ENCODE measurements around the gene IGF1. TPM values are rescaled to one million over a fixed set of nuclear protein-coding genes. Genes with fewer than 3 reads are reported as not detected.

The IGF1 gene
- polyA plus RNA-seq, 1 of the 3 experiments (the other 2 are of a cell fraction), result 0.07 TPM

DNA sequence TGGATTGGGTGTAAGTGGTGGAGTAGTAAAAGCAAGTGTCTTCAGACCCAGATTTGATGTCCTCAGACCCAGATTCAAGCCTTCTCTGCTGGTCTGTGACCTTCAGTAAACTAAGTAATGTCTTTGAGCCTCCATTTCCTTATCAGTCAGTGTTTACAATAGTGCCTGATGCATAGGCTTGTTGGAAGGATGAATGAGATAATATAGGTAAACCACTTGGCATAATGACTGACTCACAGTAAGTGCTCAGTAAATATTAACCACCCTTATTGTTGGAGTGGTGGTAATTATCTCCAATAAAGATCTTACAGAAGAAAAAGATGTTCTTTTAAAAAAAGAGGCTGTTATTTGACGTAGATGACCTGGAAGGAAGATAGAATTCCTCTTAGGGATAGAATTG lies 86.2 kb downstream of the IGF1 start:
- Histone ChIP-seq H2AFZ (ENCODE audit: low read depth) (no peak overlapping the region), H3K27me3 (ENCODE audit: insufficient read depth) (no peaks in the 10 kb centered on the region), H3K27ac (ENCODE audit: low read depth in 2 of 2, low read length in 1 of 2) (no peak overlapping the region), H3K36me3 (replicated peaks in 1 of 2; ENCODE audit: control insufficient read depth in 1 of 2, insufficient read depth in 2 of 2, low read length in 1 of 2) (no peaks in the 10 kb centered on the region), H3F3A (replicated peaks; ENCODE audit: insufficient read depth) (no peaks in the 10 kb centered on the region), H3K4me1 (ENCODE audit: control insufficient read depth in 1 of 2, insufficient read depth in 2 of 2, low read depth in 1 of 2, low read length in 1 of 2) (no peaks in the 10 kb centered on the region), H3K9ac (no peak overlapping the region), H4K20me1 (ENCODE audit: insufficient read depth) (no peaks in the 10 kb centered on the region), H3K79me2 (ENCODE audit: insufficient read depth) (no peaks in the 10 kb centered on the region), H3K4me2 (no peak overlapping the region), H3K9me2 (no peaks in the 10 kb centered on the region), H3K9me3 (no peaks in the 10 kb centered on the region), H3K4me3 (ENCODE audit: low read depth in 2 of 2, low read length in 1 of 2) (no peak overlapping the region)
- TF ChIP-seq, protein P1, sequence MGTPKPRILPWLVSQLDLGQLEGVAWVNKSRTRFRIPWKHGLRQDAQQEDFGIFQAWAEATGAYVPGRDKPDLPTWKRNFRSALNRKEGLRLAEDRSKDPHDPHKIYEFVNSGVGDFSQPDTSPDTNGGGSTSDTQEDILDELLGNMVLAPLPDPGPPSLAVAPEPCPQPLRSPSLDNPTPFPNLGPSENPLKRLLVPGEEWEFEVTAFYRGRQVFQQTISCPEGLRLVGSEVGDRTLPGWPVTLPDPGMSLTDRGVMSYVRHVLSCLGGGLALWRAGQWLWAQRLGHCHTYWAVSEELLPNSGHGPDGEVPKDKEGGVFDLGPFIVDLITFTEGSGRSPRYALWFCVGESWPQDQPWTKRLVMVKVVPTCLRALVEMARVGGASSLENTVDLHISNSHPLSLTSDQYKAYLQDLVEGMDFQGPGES (IDR thresholded peaks at IDR 0.05; ENCODE audit: low read depth, low read length), result no peak
- no peak for TF ChIP-seq JUND (IDR thresholded peaks at IDR 0.05)
- ChIA-PET CTCF (no interaction called here), POLR2A (no interaction called here)
- no peak for DNase-seq
- 3% methylated on average over 1 of the region's 1 CpG for WGBS (ENCODE audit: low lambda C conversion rate)

DNA sequence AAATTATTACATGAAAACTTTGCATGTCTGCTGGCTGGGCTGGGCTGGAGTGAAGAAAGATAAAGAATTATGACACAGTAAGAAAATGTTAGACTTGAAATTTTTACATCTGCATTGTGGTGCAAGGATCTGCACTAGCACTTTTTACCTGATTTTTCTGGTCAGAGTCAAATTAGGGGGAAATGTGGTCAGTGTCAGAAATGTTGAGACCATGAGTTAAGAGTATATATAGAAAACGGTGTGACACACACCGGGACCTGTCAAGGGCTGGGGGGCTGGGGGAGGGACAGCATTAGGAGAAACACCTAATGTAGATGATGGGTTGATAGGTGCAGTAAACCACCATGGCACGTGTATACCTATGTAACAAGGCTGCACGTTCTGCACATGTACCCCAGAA lies 90.3 kb downstream of the IGF1 start:
- ChIA-PET POLR2A (no interaction called here), CTCF (no interaction called here)
- Histone ChIP-seq H4K20me1 (ENCODE audit: insufficient read depth) (no peaks in the 10 kb centered on the region), H3K36me3 (replicated peaks in 1 of 2; ENCODE audit: control insufficient read depth in 1 of 2, insufficient read depth in 2 of 2, low read length in 1 of 2) (no peaks in the 10 kb centered on the region), H3K27ac (ENCODE audit: low read depth in 2 of 2, low read length in 1 of 2) (no peak overlapping the region), H3K4me3 (ENCODE audit: low read depth in 2 of 2, low read length in 1 of 2) (no peak overlapping the region), H3F3A (replicated peaks; ENCODE audit: insufficient read depth) (no peaks in the 10 kb centered on the region), H3K9me3 (no peaks in the 10 kb centered on the region), H3K9me2 (no peaks in the 10 kb centered on the region), H3K4me1 (ENCODE audit: control insufficient read depth in 1 of 2, insufficient read depth in 2 of 2, low read depth in 1 of 2, low read length in 1 of 2) (no peaks in the 10 kb centered on the region), H2AFZ (ENCODE audit: low read depth) (no peak overlapping the region), H3K9ac (no peak overlapping the region), H3K79me2 (ENCODE audit: insufficient read depth) (no peaks in the 10 kb centered on the region), H3K4me2 (no peak overlapping the region), H3K27me3 (ENCODE audit: insufficient read depth) (no peaks in the 10 kb centered on the region)
- no peak for TF ChIP-seq SIN3A (IDR thresholded peaks at IDR 0.05; ENCODE audit: borderline replicate concordance, low read depth, low read length)
- no peak for TF ChIP-seq SMC3 (IDR thresholded peaks at IDR 0.05; ENCODE audit: low read depth, low read length)
- no peak for TF ChIP-seq TCF12 (IDR thresholded peaks at IDR 0.05)
- TF ChIP-seq, protein P2, sequence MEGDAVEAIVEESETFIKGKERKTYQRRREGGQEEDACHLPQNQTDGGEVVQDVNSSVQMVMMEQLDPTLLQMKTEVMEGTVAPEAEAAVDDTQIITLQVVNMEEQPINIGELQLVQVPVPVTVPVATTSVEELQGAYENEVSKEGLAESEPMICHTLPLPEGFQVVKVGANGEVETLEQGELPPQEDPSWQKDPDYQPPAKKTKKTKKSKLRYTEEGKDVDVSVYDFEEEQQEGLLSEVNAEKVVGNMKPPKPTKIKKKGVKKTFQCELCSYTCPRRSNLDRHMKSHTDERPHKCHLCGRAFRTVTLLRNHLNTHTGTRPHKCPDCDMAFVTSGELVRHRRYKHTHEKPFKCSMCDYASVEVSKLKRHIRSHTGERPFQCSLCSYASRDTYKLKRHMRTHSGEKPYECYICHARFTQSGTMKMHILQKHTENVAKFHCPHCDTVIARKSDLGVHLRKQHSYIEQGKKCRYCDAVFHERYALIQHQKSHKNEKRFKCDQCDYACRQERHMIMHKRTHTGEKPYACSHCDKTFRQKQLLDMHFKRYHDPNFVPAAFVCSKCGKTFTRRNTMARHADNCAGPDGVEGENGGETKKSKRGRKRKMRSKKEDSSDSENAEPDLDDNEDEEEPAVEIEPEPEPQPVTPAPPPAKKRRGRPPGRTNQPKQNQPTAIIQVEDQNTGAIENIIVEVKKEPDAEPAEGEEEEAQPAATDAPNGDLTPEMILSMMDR (IDR thresholded peaks at IDR 0.05), result no peak
- TF ChIP-seq, protein P3, sequence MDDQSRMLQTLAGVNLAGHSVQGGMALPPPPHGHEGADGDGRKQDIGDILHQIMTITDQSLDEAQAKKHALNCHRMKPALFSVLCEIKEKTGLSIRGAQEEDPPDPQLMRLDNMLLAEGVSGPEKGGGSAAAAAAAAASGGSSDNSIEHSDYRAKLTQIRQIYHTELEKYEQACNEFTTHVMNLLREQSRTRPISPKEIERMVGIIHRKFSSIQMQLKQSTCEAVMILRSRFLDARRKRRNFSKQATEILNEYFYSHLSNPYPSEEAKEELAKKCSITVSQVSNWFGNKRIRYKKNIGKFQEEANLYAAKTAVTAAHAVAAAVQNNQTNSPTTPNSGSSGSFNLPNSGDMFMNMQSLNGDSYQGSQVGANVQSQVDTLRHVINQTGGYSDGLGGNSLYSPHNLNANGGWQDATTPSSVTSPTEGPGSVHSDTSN (IDR thresholded peaks at IDR 0.05), result no peak
- no peak for TF ChIP-seq RXRA (IDR thresholded peaks at IDR 0.05; ENCODE audit: borderline replicate concordance, low read depth)
- no peak for TF ChIP-seq ELF1 (IDR thresholded peaks at IDR 0.05)
- TF ChIP-seq, protein P4, sequence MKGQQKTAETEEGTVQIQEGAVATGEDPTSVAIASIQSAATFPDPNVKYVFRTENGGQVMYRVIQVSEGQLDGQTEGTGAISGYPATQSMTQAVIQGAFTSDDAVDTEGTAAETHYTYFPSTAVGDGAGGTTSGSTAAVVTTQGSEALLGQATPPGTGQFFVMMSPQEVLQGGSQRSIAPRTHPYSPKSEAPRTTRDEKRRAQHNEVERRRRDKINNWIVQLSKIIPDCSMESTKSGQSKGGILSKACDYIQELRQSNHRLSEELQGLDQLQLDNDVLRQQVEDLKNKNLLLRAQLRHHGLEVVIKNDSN (IDR thresholded peaks at IDR 0.05; ENCODE audit: borderline replicate concordance, low read depth), result no peak
- WGBS (ENCODE audit: low lambda C conversion rate), result 7% methylated on average over 4 of the region's 4 CpGs
- DNase-seq, result no peak

Data from SK-N-SH (cell line).